Measurements from ENCODE around the gene SLC35F1.

SLC35F1 gene

GRCh38 chr6:117916483-117916882, 9.4 kb downstream of the SLC35F1 start:
- TF ChIP-seq, protein P1, sequence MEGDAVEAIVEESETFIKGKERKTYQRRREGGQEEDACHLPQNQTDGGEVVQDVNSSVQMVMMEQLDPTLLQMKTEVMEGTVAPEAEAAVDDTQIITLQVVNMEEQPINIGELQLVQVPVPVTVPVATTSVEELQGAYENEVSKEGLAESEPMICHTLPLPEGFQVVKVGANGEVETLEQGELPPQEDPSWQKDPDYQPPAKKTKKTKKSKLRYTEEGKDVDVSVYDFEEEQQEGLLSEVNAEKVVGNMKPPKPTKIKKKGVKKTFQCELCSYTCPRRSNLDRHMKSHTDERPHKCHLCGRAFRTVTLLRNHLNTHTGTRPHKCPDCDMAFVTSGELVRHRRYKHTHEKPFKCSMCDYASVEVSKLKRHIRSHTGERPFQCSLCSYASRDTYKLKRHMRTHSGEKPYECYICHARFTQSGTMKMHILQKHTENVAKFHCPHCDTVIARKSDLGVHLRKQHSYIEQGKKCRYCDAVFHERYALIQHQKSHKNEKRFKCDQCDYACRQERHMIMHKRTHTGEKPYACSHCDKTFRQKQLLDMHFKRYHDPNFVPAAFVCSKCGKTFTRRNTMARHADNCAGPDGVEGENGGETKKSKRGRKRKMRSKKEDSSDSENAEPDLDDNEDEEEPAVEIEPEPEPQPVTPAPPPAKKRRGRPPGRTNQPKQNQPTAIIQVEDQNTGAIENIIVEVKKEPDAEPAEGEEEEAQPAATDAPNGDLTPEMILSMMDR (IDR thresholded peaks at IDR 0.05): no peak

DNA sequence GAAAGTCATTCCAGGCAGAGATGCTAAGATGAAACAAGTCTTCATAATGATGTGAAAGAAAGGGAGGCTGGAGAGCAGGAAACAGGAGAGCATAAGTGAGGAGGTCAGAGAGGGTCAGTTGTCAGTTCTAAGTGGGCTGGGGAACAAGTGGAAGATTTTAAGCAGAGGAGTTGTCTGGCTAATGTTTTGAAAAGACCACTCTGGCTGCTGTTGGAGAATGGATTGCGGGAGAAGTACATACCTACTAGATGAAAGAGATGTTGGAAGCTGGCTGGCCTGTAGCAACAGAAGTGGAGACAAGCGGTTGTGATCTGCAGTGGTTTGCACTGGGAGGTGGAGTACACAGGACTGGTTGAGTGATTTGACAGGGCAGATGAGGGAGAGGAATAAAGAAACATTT, 10.1 kb downstream of the SLC35F1 start:
- TF ChIP-seq, protein P1 (IDR thresholded peaks at IDR 0.05): no peak

- TF ChIP-seq, protein P1 (IDR thresholded peaks at IDR 0.05): no peak
These were observed 11.4 kb downstream of the SLC35F1 start for GRCh38 chr6:117918454-117918853.

- TF ChIP-seq, protein P1 (IDR thresholded peaks at IDR 0.05): no peak
These were observed 12.2 kb downstream of the SLC35F1 start for GRCh38 chr6:117919275-117919674.

GRCh38 chr6:117919775-117920729, 13.0 kb downstream of the SLC35F1 start:
- TF ChIP-seq, protein P1 (IDR thresholded peaks at IDR 0.05): no peak

DNA sequence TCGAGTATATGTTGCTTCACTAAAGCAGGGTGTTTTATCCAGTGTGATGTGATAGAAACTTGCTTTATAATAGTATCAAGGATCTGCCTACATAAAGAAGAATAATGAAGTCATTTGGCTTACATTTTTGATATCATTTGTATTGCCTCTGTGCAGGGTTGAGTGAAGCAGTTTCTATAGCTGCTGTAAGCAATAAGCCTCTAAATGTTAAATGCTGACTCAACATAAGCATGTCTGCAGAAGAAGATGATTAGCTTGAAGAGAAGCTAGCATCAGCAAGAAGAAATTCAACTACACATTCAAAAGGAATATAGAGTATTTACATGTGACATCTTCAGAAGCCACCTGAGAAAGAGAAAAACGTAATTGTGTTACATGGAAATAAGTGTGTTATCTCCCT, 17.6 kb downstream of the SLC35F1 start:
- TF ChIP-seq, protein P1 (IDR thresholded peaks at IDR 0.05): no peak

GRCh38 chr6:117927866-117928265, 20.8 kb downstream of the SLC35F1 start:
- TF ChIP-seq, protein P1 (IDR thresholded peaks at IDR 0.05): no peak
